ENCODE data around the gene ZC3H18.

Gene ZC3H18

GRCh38 chr16:88582912-88583575, 12.8 kb downstream of the ZC3H18 start:
- DNase-seq (ENCODE audit: low read depth): no peak
- TF ChIP-seq CTCF (conservative IDR thresholded peaks at IDR 0.05; ENCODE audit: low read length): no peak
- no peak overlapping the region for H3K4me3 ChIP-seq (ENCODE audit: low read length)

- no peak overlapping the region for H3K4me3 ChIP-seq (ENCODE audit: low read length)
- no peak for TF ChIP-seq CTCF (conservative IDR thresholded peaks at IDR 0.05; ENCODE audit: low read length)
- DNase-seq (ENCODE audit: low read depth): no peak
These were observed 14.5 kb downstream of the ZC3H18 start for GRCh38 chr16:88584676-88585075.

GRCh38 chr16:88585269-88585668, 15.1 kb downstream of the ZC3H18 start:
- H3K4me3 ChIP-seq (ENCODE audit: low read length): no peak overlapping the region
- no peak for DNase-seq (ENCODE audit: low read depth)
- no peak for TF ChIP-seq CTCF (conservative IDR thresholded peaks at IDR 0.05; ENCODE audit: low read length)

- TF ChIP-seq CTCF (conservative IDR thresholded peaks at IDR 0.05; ENCODE audit: low read length): no peak
- H3K4me3 ChIP-seq (ENCODE audit: low read length): no peak overlapping the region
- DNase-seq (ENCODE audit: low read depth): no peak
These were observed 15.9 kb downstream of the ZC3H18 start for GRCh38 chr16:88585927-88586581.

GRCh38 chr16:88588148-88588547, 17.9 kb downstream of the ZC3H18 start:
- TF ChIP-seq CTCF (conservative IDR thresholded peaks at IDR 0.05; ENCODE audit: low read length): no peak
- H3K4me3 ChIP-seq (ENCODE audit: low read length): no peak overlapping the region
- no peak for DNase-seq (ENCODE audit: low read depth)

GRCh38 chr16:88588754-88589153, 18.6 kb downstream of the ZC3H18 start:
- no peak for TF ChIP-seq CTCF (conservative IDR thresholded peaks at IDR 0.05; ENCODE audit: low read length)
- no peak overlapping the region for H3K4me3 ChIP-seq (ENCODE audit: low read length)
- DNase-seq (ENCODE audit: low read depth): no peak

- H3K4me3 ChIP-seq (ENCODE audit: low read length): no peak overlapping the region
- no peak for TF ChIP-seq CTCF (conservative IDR thresholded peaks at IDR 0.05; ENCODE audit: low read length)
- DNase-seq (ENCODE audit: low read depth): no peak
These were observed 19.2 kb downstream of the ZC3H18 start for GRCh38 chr16:88589441-88589840.
